GM12878 (cell line): ENCODE data around the gene POMC. TPM values are rescaled to one million over a fixed set of nuclear protein-coding genes. Genes with fewer than 3 reads are reported as not detected.

ENCODE experiments used
- ATAC-seq: fragments of 200-7000 bp; cut with Tn5 transposase; 3 replicates; pipeline ENCODE4 v1.9.1; 2020; ENCODE audit warnings: mild to moderate bottlenecking, moderate library complexity
- BruUV-seq: library from RNA; stranded (reverse); fragments of 400-500 nt; replicated peaks from 2 replicates; lab custom pipeline; 2021; lab: Mats Ljungman, UMichigan
- CTCF ChIA-PET: fragments of 300-600 bp; sonication (Branson Sonifier 250); formaldehyde crosslinking; extraction: SDS; loops from one replicate; lab custom pipeline; 2021; ENCODE audit warnings: inconsistent platforms; lab: Yijun Ruan, JAX
- POLR2A ChIA-PET: fragments of 350-600 bp; formaldehyde crosslinking; extraction: SDS; loops from one replicate; lab custom pipeline; 2021; ENCODE audit warnings: inconsistent platforms; lab: Charles Lee
- RAD21 ChIA-PET: fragments of 300-600 bp; sonication (Branson Sonifier 250); formaldehyde crosslinking; loops from one replicate; lab custom pipeline; 2023; ENCODE audit warnings: antibody characterized with exemption; ENCODE audit not compliant: unreplicated experiment; lab: Charles Lee
- SMC1A ChIA-PET: fragments of 300-600 bp; sonication (Branson Sonifier 250); formaldehyde crosslinking; loops from one replicate; lab custom pipeline; 2023; ENCODE audit not compliant: unreplicated experiment, uncharacterized antibody; lab: Charles Lee
- DNase-seq: peaks from one replicate; pipeline ENCODE4 v3.0.0-alpha.2; 2011; ENCODE audit warnings: low read depth, low spot score
- FAIRE-seq: peaks from 3 replicates; lab custom pipeline; 2011; peaks lifted over from hg19 to GRCh38; lab: Jason Lieb, UNC
- H2AFZ ChIP-seq: 2 replicates; pipeline ENCODE4 v1.6.0; 2011; ENCODE audit warnings: low read depth, low read length, control low read depth; ENCODE audit not compliant: control insufficient read depth
- H3K27ac ChIP-seq: 2 replicates; pipeline ENCODE4 v1.5.1; 2011; ENCODE audit warnings: control low read depth; ENCODE audit not compliant: control insufficient read depth, insufficient read depth
- H3K27me3 ChIP-seq, 2 experiments: replicated peaks in 1 of 2; 2 replicates each; pipeline versions ENCODE4 v1.6.0 to v1.6.1; 2011; ENCODE audit warnings: low read length in 1 of 2; ENCODE audit not compliant: control insufficient read depth in 2 of 2, insufficient read depth in 2 of 2
- H3K36me3 ChIP-seq, 2 experiments: 2 replicates each; pipeline ENCODE4 v1.5.1; 2011; ENCODE audit warnings: low read length in 1 of 2; ENCODE audit not compliant: control insufficient read depth in 2 of 2, insufficient read depth in 2 of 2
- H3K4me1 ChIP-seq: 2 replicates; pipeline ENCODE4 v1.6.1; 2011; ENCODE audit warnings: mild to moderate bottlenecking, low read length, moderate library complexity, mixed read lengths; ENCODE audit not compliant: control insufficient read depth, insufficient read depth
- H3K4me2 ChIP-seq: 2 replicates; pipeline ENCODE4 v1.6.0; 2011; ENCODE audit warnings: control low read depth; ENCODE audit not compliant: control insufficient read depth, insufficient read depth
- H3K4me3 ChIP-seq: fragments of 200-600 bp; sonication (generic); 2 replicates; pipeline ENCODE4 v1.5.1; 2016
- H3K79me2 ChIP-seq: 2 replicates; pipeline ENCODE4 v1.6.0; 2011; ENCODE audit warnings: low read length; ENCODE audit not compliant: control insufficient read depth, insufficient read depth
- H3K9ac ChIP-seq: 2 replicates; pipeline ENCODE4 v1.8.0; 2011; ENCODE audit warnings: low read length, control low read depth, mixed read lengths; ENCODE audit not compliant: control insufficient read depth, insufficient read depth
- H3K9me3 ChIP-seq: replicated peaks from 3 replicates; pipeline ENCODE4 v1.5.1; 2011; ENCODE audit warnings: mild to moderate bottlenecking, low read length; ENCODE audit not compliant: control insufficient read depth, insufficient read depth
- H4K20me1 ChIP-seq: 2 replicates; pipeline ENCODE4 v1.6.0; 2011; ENCODE audit not compliant: control insufficient read depth, insufficient read depth
- EED ChIP-seq: sonication (generic); IDR thresholded peaks from 2 replicates; pipeline ENCODE4 v1.6.1; 2016; ENCODE audit warnings: antibody characterized with exemption, low read depth
- EGR1 ChIP-seq, 2 experiments: IDR thresholded peaks; 1 replicate in 1 of 2; 2 replicates in 1 of 2; pipeline ENCODE4 v1.6.1; 2011 to 2012; ENCODE audit warnings: low read depth in 2 of 2, low read length in 2 of 2, borderline replicate concordance in 1 of 2, mild to moderate bottlenecking in 1 of 2, moderate library complexity in 1 of 2
- ELK1 ChIP-seq: IDR thresholded peaks from 2 replicates; pipeline ENCODE4 v1.6.1; 2012; ENCODE audit warnings: low read depth, low read length, improper control_type of control experiment
- EP300 ChIP-seq, 2 experiments: fragments of 150-350 bp in 1 of 2; IDR thresholded peaks; 2 replicates each; pipeline ENCODE4 v1.6.1; 2011 to 2012; ENCODE audit warnings: low read depth in 2 of 2, low read length in 2 of 2, borderline replicate concordance in 1 of 2, improper control_type of control experiment in 1 of 2, inconsistent platforms in 1 of 2; ENCODE audit not compliant: control insufficient read depth in 1 of 2
- ETV6 ChIP-seq, 2 experiments: fragments of 450-650 bp in 1 of 2; IDR thresholded peaks in 1 of 2; conservative IDR thresholded peaks in 1 of 2; 2 replicates each; pipeline ENCODE4 v1.6.1; 2014; ENCODE audit warnings: antibody characterized with exemption in 1 of 2, borderline replicate concordance in 1 of 2, low read depth in 1 of 2, mild to moderate bottlenecking in 1 of 2, moderate library complexity in 1 of 2
- GATAD2B ChIP-seq: fragments of 450-650 bp; conservative IDR thresholded peaks from 2 replicates; pipeline ENCODE4 v1.6.1; 2017; ENCODE audit warnings: low read depth, mild to moderate bottlenecking, moderate library complexity
- IRF4 ChIP-seq: IDR thresholded peaks from 2 replicates; pipeline ENCODE4 v1.6.1; 2011; ENCODE audit warnings: low read depth, low read length
- JUNB ChIP-seq: IDR thresholded peaks from 2 replicates; pipeline ENCODE4 v1.6.1; 2016; ENCODE audit warnings: antibody characterized with exemption, mild to moderate bottlenecking
- KDM1A ChIP-seq: fragments of 200-600 bp; sonication (generic); IDR thresholded peaks from 2 replicates; pipeline ENCODE4 v1.6.1; 2016; ENCODE audit warnings: borderline replicate concordance
- KLF5 ChIP-seq: fragments of 450-650 bp; IDR thresholded peaks from 2 replicates; pipeline ENCODE4 v1.6.1; 2014; ENCODE audit warnings: mild to moderate bottlenecking; ENCODE audit not compliant: partially characterized antibody
- NFIC ChIP-seq: IDR thresholded peaks from 2 replicates; pipeline ENCODE4 v1.6.1; 2012; ENCODE audit warnings: low read depth, mild to moderate bottlenecking, inconsistent platforms, low read length, moderate library complexity
- NR2C2 ChIP-seq: IDR thresholded peaks from 2 replicates; pipeline ENCODE4 v1.6.1; 2011; ENCODE audit warnings: borderline replicate concordance, low read depth; ENCODE audit not compliant: control insufficient read depth, insufficient read length
- NR2F1 ChIP-seq: fragments of 450-650 bp; conservative IDR thresholded peaks from 2 replicates; pipeline ENCODE4 v1.6.1; 2017; ENCODE audit warnings: mild to moderate bottlenecking
- POLR2A ChIP-seq: IDR thresholded peaks from 2 replicates; pipeline ENCODE4 v1.6.1; 2011; ENCODE audit warnings: low read depth, mild to moderate bottlenecking, low read length
- RBBP5 ChIP-seq: fragments of 200-600 bp; sonication (generic); conservative IDR thresholded peaks from 2 replicates; pipeline ENCODE4 v1.6.1; 2016
- RFX5 ChIP-seq: IDR thresholded peaks from 2 replicates; pipeline ENCODE4 v1.6.1; 2011; ENCODE audit warnings: low read depth, low read length, improper control_type of control experiment
- SIN3A ChIP-seq: IDR thresholded peaks from 2 replicates; pipeline ENCODE4 v1.6.1; 2012; ENCODE audit warnings: low read depth, low read length, improper control_type of control experiment
- SMC3 ChIP-seq: IDR thresholded peaks from 2 replicates; pipeline ENCODE4 v1.6.1; 2011; ENCODE audit warnings: low read length, improper control_type of control experiment, borderline replicate concordance
- TAF1 ChIP-seq: IDR thresholded peaks from 2 replicates; pipeline ENCODE4 v1.6.1; 2011; ENCODE audit warnings: mild to moderate bottlenecking, low read depth, low read length, borderline replicate concordance
- TCF12 ChIP-seq: IDR thresholded peaks from 2 replicates; pipeline ENCODE4 v1.6.1; 2011; ENCODE audit warnings: low read depth, mild to moderate bottlenecking, low read length
- TCF3 ChIP-seq: IDR thresholded peaks from 2 replicates; pipeline ENCODE4 v1.6.1; 2012; ENCODE audit warnings: low read depth, mild to moderate bottlenecking, low read length, borderline replicate concordance; ENCODE audit not compliant: insufficient read depth
- ZNF622 ChIP-seq: fragments of 450-650 bp; IDR thresholded peaks from 2 replicates; pipeline ENCODE4 v1.6.1; 2017; ENCODE audit warnings: mild to moderate bottlenecking, inconsistent platforms
- ZZZ3 ChIP-seq: IDR thresholded peaks from 2 replicates; pipeline ENCODE4 v1.6.1; 2011; ENCODE audit warnings: low read depth; ENCODE audit not compliant: control insufficient read depth, insufficient read length
- WGBS: methylation state at CpG from one replicate; pipeline ENCODE4 v1.1.6; 2016; ENCODE audit warnings: low lambda C conversion rate; ENCODE audit not compliant: insufficient replicate concordance, insufficient coverage; ENCODE audit errors: missing lambda C conversion rate; 5-methylcytosine and 5-hydroxymethylcytosine counted together
- in situ Hi-C: fragments of 300-500 bp; cut with MboI; formaldehyde crosslinking; loops from 9 replicates; pipeline ENCODE4 v1.14.3; 2018; ENCODE audit warnings: mixed read lengths
- intact Hi-C: fragments of 100-400 bp; cut with micrococcal nuclease; formaldehyde crosslinking; loops from one replicate; pipeline ENCODE4 v1.14.2; 2022; ENCODE audit not compliant: unreplicated experiment
- polyA plus RNA-seq, 11 experiments: library from polyadenylated mRNA; depleted of rRNA in 4 of 11; unstranded in 6 of 11; stranded (reverse) in 5 of 11; fragments of >200 nt; fragmentation: Nextera tagmentation in 4 of 11; fragmentation: Illumina TruSeq in 1 of 11; extraction: Ambion mirVana in 4 of 11; extraction: Trizol in 1 of 11; gene quantifications; 1 replicate in 1 of 11; 2 replicates in 10 of 11; pipeline versions ENCODE4 v1.2.1 to v1.2.3, GENCODE V29; 2011 to 2016; ENCODE audit warnings: inconsistent platforms in 2 of 11, missing spikeins in 2 of 11, low read depth in 1 of 11
- total RNA-seq, 4 experiments: library from RNA; depleted of rRNA in 3 of 4; stranded (reverse); fragments of >200 nt in 3 of 4; fragmentation: Illumina TruSeq in 1 of 4; extraction: Trizol in 1 of 4; gene quantifications; 2 replicates each; pipeline versions ENCODE4 v1.2.1 to v1.2.3, GENCODE V29; 2013 to 2021

The POMC gene
- total and polyA plus RNA-seq, 10 of the 15 experiments (the other 5 are each of a cell fraction or from before 2014, with no cell fraction given), result 0.05 to 14.7 (median 6.8) TPM; not detected in 1

GRCh38 chr2:25122367-25122766 is 46.0 kb downstream of the POMC start (continued):
- TF ChIP-seq EED (no peak), EP300 (IDR thresholded peaks at IDR 0.05; ENCODE audit: borderline replicate concordance in 1 of 2, control insufficient read depth in 1 of 2, low read depth in 2 of 2, low read length in 2 of 2) (no peak), NR2C2 (no peak), GATAD2B (no peak)

GRCh38 chr2:25119263-25119662 is 49.1 kb downstream of the POMC start:
- TF ChIP-seq SMC3 (no peak), ETV6 (conservative IDR thresholded peaks at IDR 0.05 in 1 of 2, IDR thresholded peaks at IDR 0.05 in 1 of 2; ENCODE audit: borderline replicate concordance in 1 of 2, low read depth in 1 of 2) (no peak), POLR2A (no peak), TAF1 (no peak), ZNF622 (no peak), ELK1 (no peak), SIN3A (no peak), KDM1A (no peak), IRF4 (no peak), NFIC (no peak), EGR1 (IDR thresholded peaks at IDR 0.05; ENCODE audit: borderline replicate concordance in 1 of 2, low read depth in 2 of 2, low read length in 2 of 2) (no peak), RBBP5 (no peak), JUNB (no peak), KLF5 (no peak), TCF12 (no peak), ZZZ3 (no peak), NR2F1 (no peak), RFX5 (no peak), TCF3 (no peak)
- in situ Hi-C loops, result no loop called here
- no peak overlapping the region for H3K27ac ChIP-seq
- BruUV-seq, result no TSS peak
- no peaks in the 10 kb centered on the region for H3K36me3 ChIP-seq
- 77% methylated on average over 9 of the region's 11 CpGs for WGBS
- no peaks in the 10 kb centered on the region; a peak in 1 of 4 replicates for H3K27me3 ChIP-seq
- no peak for ATAC-seq
- no peaks in the 10 kb centered on the region for H4K20me1 ChIP-seq
- no peak overlapping the region for H3K9ac ChIP-seq
- FAIRE-seq, result no peak
- DNase-seq, result no peak
- ChIA-PET CTCF (interaction anchor here (0.9 to 1.1 kb wide), 2 partner anchors 10 to 20 kb away, joined by 3 read pairs; no protein-coding TSS in a partner anchor), SMC1A (interaction anchor here (0.6 to 1.7 kb wide), 5 partner anchors 9 to 1478 kb away, joined by 3 to 8 read pairs (median 4); no protein-coding TSS in a partner anchor), RAD21 (no interaction called here), POLR2A (no interaction called here)
- H3K4me2 ChIP-seq, result no peak overlapping the region
- no peak overlapping the region for H2AFZ ChIP-seq
- H3K9me3 ChIP-seq, result no peaks in the 10 kb centered on the region
- no peaks in the 10 kb centered on the region for H3K4me1 ChIP-seq
- H3K79me2 ChIP-seq, result no peaks in the 10 kb centered on the region
- intact Hi-C loops, result no loop called here
- H3K4me3 ChIP-seq, result no peak overlapping the region
